HFF-Myc (cell line): ENCODE measurements around the gene MPND.

ENCODE experiments used
- DNase-seq: peaks from one replicate; pipeline ENCODE4 v3.0.0-alpha.2; 2011; ENCODE audit warnings: low read depth; ENCODE audit errors: extremely low read depth
- H3K4me3 ChIP-seq: replicated peaks from 2 replicates; pipeline ENCODE4 v1.5.1; 2011; ENCODE audit warnings: low read depth, mild to moderate bottlenecking, control low read depth, low read length
- TF ChIP-seq, protein P1 (sequence below): IDR thresholded peaks from 2 replicates; pipeline ENCODE4 v1.5.1; 2012; ENCODE audit warnings: mild to moderate bottlenecking, low read depth, low read length, control low read depth; ENCODE audit errors: missing control alignments

Gene MPND

DNA sequence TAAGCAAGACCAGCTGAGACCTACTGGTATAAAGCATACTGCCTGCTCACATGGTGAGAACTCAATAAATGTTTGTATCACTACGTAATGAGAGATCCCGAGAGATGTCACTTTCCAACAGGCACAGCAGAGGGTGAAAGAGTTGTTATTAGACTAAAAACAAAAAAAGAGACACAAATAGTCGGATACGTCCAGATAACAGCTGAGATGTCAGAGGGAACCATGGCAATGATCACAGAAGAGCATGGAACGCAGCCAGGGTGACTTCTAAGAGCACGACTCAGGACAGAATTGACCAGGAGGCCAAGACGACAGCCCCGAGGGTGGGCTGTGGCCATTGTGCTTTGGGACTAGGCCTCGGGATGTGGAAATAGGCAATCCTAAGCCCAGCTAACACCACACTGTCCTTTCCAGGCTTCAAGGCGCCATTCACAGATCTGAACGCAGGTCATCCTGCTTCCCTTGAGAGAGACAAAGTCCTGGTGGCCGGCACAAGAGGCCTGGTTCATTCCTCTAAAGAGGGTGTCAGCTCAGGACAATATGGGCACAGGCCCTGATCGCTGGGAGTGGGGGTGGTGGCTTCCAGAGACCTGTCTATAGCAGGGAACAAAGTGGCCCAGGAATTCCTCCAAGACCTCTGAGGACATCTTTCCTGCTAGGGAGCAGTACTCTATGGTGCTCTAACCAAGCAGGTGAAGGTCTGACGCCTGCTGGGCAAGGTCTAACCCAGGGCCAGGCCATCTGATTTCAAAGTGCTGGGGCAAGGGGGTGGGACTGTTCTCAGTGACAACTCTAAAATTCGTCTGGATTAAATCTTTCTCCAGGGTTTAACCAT is 53.8 kb downstream of the MPND start:
- TF ChIP-seq, protein P1, sequence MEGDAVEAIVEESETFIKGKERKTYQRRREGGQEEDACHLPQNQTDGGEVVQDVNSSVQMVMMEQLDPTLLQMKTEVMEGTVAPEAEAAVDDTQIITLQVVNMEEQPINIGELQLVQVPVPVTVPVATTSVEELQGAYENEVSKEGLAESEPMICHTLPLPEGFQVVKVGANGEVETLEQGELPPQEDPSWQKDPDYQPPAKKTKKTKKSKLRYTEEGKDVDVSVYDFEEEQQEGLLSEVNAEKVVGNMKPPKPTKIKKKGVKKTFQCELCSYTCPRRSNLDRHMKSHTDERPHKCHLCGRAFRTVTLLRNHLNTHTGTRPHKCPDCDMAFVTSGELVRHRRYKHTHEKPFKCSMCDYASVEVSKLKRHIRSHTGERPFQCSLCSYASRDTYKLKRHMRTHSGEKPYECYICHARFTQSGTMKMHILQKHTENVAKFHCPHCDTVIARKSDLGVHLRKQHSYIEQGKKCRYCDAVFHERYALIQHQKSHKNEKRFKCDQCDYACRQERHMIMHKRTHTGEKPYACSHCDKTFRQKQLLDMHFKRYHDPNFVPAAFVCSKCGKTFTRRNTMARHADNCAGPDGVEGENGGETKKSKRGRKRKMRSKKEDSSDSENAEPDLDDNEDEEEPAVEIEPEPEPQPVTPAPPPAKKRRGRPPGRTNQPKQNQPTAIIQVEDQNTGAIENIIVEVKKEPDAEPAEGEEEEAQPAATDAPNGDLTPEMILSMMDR: no peak
- H3K4me3 ChIP-seq: 0 out of 2 replicates have a peak overlapping the region, but pooled peaks have one; percentile 2
- DNase-seq: no peak

DNA sequence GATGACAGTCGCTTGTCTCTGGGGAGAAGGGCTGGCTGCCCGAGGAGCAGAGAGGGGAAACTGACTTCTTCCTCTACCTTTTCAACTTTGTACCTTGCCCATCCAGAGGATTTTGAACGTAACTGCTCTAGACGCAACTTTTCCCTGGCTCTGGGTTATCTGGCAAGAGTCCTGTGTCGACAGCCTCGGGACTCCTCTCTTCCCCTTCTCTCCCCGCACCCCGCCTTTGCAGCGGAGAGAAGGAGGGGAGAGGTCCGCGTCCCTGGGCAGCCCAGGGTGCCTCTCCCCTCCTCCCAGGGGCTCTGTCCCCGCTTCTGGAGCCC is 56.4 kb downstream of the MPND start:
- DNase-seq: no peak
- peak overlapping the region; percentile 80 for H3K4me3 ChIP-seq

DNA sequence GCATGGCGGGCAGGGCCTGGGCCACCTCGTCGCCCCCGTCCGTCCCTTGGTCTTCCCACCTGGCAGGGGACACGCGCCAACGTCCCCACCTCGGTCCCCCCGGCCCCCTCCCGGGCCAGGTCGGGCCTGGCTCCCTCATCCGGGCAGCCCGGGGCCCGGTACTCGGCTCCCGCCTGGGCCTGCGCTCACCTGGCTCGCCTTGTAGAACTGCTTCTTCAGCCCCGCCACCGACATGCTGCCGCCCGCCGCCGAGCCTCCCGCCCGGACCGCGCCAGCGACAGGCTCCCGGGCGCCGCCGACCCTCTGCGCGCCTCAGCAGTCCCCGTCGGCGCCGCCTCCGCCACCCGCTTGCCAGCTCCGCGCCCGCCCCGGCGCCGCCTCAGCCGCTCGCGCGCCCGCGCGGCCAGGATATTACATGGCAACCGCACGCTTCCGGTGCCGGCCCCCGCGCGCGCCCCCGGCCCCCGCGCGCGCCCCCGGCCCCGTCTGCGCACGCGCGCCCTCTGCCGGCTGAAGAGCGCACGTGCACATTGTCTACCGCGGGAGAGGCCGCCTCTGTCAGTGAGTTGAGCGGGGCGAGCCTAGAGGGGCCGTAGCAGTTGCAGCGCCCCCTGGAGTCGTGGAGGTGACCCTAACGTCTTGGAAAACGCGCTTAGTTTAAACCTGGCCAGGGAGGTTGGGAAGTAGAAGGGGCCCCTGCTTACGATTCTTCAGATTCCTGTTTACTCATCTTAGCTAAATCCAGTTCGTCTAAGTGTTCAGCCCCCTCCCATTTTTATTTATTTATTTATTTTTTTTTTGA is 57.0 kb downstream of the MPND start, which contains the start of gene SH3GL1:
TSS of gene SH3GL1 (minus strand) at position 413 of the 802 bp plus-strand sequence. CDS start at position 234, 179 bp downstream.
- TF ChIP-seq, protein P1: peak; percentile 90
- DNase-seq: peak; percentile 67
- peak within 1 kb of the TSS; percentile 80 for H3K4me3 ChIP-seq

More for the DNA sequence above, 56.4 kb downstream of the MPND start:
- TF ChIP-seq, protein P1: no peak

DNA sequence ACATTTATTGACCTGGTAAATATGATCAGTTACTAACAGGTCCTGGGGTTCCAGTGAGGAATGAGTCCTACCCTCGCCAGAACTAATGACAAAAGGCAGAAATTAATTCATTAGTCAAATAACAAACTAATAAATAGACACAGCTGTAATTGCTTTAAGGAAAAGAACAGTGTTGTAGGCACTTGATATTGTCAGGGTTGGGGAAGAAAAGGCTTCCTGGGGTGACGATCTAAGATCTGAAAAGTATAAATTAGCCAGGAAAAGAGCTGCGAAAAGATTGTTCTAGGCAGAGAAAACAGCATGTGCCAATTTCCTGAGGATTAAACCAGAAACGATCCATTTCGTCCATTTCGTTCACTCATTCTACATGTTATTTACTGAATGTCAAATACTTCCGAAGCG is 58.4 kb downstream of the MPND start:
- TF ChIP-seq, protein P1: no peak
- peak overlapping the region; percentile 95 for H3K4me3 ChIP-seq
- no peak for DNase-seq

DNA sequence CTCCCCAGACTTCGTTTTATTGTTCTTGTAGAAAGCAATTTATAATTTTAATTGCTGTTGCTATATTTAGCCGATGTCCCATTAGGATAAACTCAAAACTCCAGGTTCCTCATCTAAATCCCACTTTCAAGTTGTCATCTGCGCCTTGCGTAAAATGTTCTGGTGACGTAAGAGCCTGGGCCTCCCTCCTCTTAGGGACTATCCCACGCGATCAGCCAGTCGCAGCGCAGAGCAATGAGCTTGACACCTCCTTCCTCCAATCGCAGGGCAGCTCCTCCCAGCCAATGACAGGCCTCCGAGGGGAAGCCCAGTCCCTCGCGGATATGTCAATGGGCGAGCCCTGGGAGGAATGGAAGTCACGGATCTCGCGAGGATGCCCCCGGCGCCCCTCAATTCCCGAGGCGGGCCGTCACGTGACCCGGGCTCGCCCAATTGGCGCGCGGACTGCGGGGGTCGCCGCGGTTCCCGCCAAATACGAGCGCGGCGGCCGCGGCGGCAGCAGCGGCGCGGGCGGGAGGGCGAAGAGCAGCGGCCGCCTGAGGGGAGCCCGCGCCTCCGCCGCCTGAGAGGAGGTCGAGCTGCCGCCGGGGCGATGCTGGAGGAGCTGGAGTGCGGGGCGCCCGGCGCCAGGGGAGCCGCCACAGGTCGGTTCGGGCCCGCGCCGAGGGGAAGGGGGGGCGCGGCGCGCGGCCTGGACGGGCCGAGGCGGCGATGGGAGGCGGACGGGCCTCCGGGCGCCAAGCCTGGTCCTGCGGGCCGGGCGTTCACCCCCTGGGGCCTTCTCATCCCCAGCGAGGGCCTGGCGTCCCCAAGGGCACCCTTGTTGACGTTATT is 59.0 kb downstream of the MPND start, which contains the start of gene CHAF1A:
TSS of gene CHAF1A (plus strand) at position 470 of the 834 bp plus-strand sequence. CDS start at position 593, 123 bp downstream.
- DNase-seq: peak; percentile 100
- H3K4me3 ChIP-seq: peak within 1 kb of the TSS; percentile 95
- TF ChIP-seq, protein P1: no peak
